Measurements from ENCODE around the gene OST4. TPM values are rescaled to one million over a fixed set of nuclear protein-coding genes. Genes with fewer than 3 reads are reported as not detected.

OST4 gene
- total RNA-seq, 4 donors from 2014 or later = 70.8 to 225 (median 199) TPM

GRCh38 chr2:27082773-27083409 lies 11.4 kb upstream of the OST4 start:
- Histone ChIP-seq H3K4me1 (peaks cover 70% of the 10 kb centered on the region), H3K9me3 (no peaks in the 10 kb centered on the region), H3K4me3 (no peak overlapping the region), H3K27ac (no peak overlapping the region), H3K36me3 (no peaks in the 10 kb centered on the region), H3K27me3 (no peaks in the 10 kb centered on the region)
- 74% methylated on average over 17 of the region's 27 CpGs for WGBS
- TF ChIP-seq POLR2A (IDR thresholded peaks at IDR 0.05) = no peak
- TF ChIP-seq EP300 (IDR thresholded peaks at IDR 0.05) = no peak
- no peak for TF ChIP-seq CTCF (IDR thresholded peaks at IDR 0.05)
- no peak for TF ChIP-seq POLR2AphosphoS5 (IDR thresholded peaks at IDR 0.05)
- no peak for DNase-seq (ENCODE audit: low spot score in 2 of 2)

DNA sequence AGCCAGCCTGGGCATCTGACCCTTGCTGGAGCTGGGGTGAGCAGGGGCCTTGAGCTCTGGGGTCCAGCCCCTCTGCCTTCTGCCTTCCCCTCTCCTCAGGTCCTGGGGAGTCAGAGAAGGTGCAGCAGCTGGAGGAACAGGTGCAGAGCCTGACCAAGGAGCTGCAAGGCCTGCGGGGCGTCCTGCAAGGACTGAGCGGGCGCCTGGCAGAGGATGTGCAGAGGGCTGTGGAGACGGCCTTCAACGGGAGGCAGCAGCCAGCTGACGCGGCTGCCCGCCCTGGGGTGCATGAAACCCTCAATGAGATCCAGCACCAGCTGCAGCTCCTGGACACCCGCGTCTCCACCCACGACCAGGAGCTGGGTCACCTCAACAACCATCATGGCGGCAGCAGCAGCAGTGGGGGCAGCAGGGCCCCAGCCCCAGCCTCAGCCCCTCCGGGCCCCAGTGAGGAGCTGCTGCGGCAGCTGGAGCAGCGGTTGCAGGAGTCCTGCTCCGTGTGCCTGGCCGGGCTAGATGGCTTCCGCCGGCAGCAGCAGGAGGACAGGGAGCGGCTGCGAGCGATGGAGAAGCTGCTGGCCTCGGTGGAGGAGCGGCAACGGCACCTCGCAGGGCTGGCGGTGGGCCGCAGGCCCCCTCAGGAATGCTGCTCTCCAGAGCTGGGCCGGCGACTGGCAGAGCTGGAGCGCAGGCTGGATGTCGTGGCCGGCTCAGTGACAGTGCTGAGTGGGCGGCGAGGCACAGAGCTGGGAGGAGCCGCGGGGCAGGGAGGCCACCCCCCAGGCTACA lies 10.7 kb upstream of the OST4 start:
- H3K4me3 ChIP-seq = no peak overlapping the region
- TF ChIP-seq CTCF (IDR thresholded peaks at IDR 0.05) (no peak), EP300 (IDR thresholded peaks at IDR 0.05) (no peak), POLR2AphosphoS5 (IDR thresholded peaks at IDR 0.05) (no peak), POLR2A (IDR thresholded peaks at IDR 0.05) (no peak)
- H3K9me3 ChIP-seq = no peaks in the 10 kb centered on the region
- WGBS = 84% methylated on average over 20 of the region's 38 CpGs
- no peak overlapping the region for H3K27ac ChIP-seq
- H3K27me3 ChIP-seq = no peaks in the 10 kb centered on the region
- DNase-seq (ENCODE audit: low spot score in 2 of 2) = no peak
- H3K4me1 ChIP-seq = peaks cover 66% of the 10 kb centered on the region
- no peaks in the 10 kb centered on the region for H3K36me3 ChIP-seq

GRCh38 chr2:27080603-27080936 lies 9.1 kb upstream of the OST4 start:
- no peaks in the 10 kb centered on the region for H3K9me3 ChIP-seq
- H3K36me3 ChIP-seq = no peaks in the 10 kb centered on the region
- no peak for TF ChIP-seq POLR2AphosphoS5 (IDR thresholded peaks at IDR 0.05)
- TF ChIP-seq POLR2A (IDR thresholded peaks at IDR 0.05) = no peak
- TF ChIP-seq CTCF (IDR thresholded peaks at IDR 0.05) = no peak
- no peak for TF ChIP-seq EP300 (IDR thresholded peaks at IDR 0.05)
- WGBS = 92% methylated on average over 14 of the region's 14 CpGs
- H3K27ac ChIP-seq = no peak overlapping the region
- no peak overlapping the region for H3K4me3 ChIP-seq
- no peak for DNase-seq (ENCODE audit: low spot score in 2 of 2)
- H3K27me3 ChIP-seq = no peaks in the 10 kb centered on the region
- H3K4me1 ChIP-seq = peaks cover 57% of the 10 kb centered on the region

DNA sequence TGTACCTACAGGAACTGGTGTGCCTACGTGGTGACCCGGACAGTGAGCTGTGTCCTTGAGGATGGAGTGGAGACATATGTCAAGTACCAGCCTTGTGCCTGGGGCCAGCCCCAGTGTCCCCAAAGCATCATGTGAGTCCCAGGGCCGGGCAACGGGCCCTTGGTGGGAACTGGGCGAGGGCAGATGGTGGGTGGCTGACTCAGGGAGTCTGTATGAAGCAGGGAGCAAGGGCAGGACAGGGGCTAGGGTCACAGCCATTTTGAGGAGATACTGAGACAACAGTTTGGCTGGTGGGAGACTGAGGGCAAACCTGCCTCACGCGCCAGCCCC lies 8.7 kb upstream of the OST4 start:
- WGBS = 78% methylated on average over 5 of the region's 7 CpGs
- H3K4me3 ChIP-seq = peak overlapping the region; percentile 49

More for the DNA sequence above, 8.7 kb upstream of the OST4 start:
- Histone ChIP-seq H3K27ac (no peak overlapping the region), H3K9me3 (no peaks in the 10 kb centered on the region), H3K36me3 (no peaks in the 10 kb centered on the region), H3K27me3 (no peaks in the 10 kb centered on the region), H3K4me1 (peaks cover 57% of the 10 kb centered on the region)
- DNase-seq (ENCODE audit: low spot score in 2 of 2) = no peak
- TF ChIP-seq POLR2A (IDR thresholded peaks at IDR 0.05) (no peak), CTCF (IDR thresholded peaks at IDR 0.05) (no peak), EP300 (IDR thresholded peaks at IDR 0.05) (no peak), POLR2AphosphoS5 (IDR thresholded peaks at IDR 0.05) (no peak)

Measured in suprapubic skin (tissue), 4 donors.